GM18505 (cell line): ENCODE measurements around the gene BUD31.

Source experiments
- ATAC-seq: cut with Tn5 transposase; IDR thresholded peaks from one replicate; pipeline ENCODE4 v1.9.1; 2021; ENCODE audit not compliant: unreplicated experiment
- POLR2A ChIP-seq: IDR thresholded peaks from 4 replicates; pipeline ENCODE4 v1.6.1; 2011; ENCODE audit warnings: borderline replicate concordance; ENCODE audit not compliant: insufficient read depth, insufficient read length; ENCODE audit errors: extremely low read depth

Gene BUD31

DNA sequence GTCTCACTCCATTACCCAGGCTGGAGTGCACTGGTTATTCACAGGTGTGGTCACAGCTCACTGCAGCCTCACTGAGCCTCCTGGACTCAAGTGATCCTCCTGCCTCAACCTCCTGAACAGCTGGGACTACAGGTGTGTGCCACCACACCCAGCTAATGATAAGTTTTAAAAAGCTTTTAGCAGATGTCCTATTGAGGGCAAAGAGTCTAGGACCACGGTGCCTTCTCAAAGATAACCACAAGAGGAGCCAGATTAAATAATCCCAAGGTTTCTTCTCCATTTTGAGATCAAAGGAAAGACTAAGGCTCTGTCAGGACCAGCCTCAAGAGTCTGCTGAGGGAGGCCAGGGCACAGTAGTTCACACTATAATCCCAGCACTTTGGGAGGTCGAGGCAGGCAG lies 52.5 kb downstream of the BUD31 start:
- no peak for ATAC-seq
- no peak for TF ChIP-seq POLR2A

DNA sequence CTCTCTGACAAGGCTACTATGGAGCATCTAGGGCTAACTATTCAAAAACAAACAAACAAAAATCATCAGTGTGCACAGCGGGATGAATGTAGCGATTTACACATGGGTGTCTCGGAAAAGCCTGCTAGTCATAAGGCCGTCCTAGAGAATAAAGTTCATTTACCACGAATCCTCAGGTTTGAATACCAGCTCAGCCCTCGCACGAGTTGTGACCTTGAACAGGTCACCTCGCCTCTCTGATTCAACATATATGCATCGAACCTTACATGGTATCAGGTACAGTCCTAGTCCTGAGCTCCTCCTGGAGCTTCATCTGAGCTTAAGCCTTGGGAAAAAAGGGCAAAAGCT lies 56.6 kb downstream of the BUD31 start:
- no peak for TF ChIP-seq POLR2A
- ATAC-seq = peak; percentile 4

DNA sequence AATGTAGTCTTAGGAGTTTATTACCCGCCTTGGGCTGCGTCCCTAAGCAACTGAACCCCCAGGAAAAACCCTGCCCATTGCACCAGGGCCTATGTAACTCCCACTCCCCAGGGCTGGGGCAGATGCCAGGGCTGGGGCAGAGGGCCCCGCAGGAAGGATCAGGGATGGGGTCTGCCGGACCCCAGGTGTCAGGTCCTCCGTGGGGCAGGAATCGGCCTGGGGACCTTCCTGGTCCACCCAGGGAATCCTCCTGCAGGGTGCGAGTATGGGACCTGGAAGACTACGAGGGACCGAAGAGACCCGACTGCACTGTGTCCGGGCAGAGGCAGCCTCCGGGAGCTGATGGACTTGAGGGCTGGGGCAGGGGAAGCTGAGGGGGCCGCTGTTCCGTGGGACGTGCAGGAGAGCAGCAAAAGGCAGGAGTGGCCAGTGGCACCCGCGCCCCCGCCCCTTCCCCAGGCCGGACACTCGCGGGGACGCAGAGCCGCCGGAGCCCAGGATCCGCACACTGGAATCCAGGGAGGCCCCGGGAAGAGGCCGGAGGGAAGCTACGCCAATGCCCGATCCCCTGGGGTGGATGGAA lies 59.7 kb downstream of the BUD31 start:
- ATAC-seq = no peak
- TF ChIP-seq POLR2A = no peak
